NCI-H1417 (cell line): ENCODE data around the gene MLYCD.

Experiments used
- DNase-seq, 3 experiments: peaks; one replicate each; lab custom pipeline; 2025; lab: John Stamatoyannopoulos, UW

The MLYCD gene

GRCh38 chr16:83970430-83970815 is 71.5 kb downstream of the MLYCD start:
- no peak for DNase-seq

GRCh38 chr16:83971165-83972130 is 72.5 kb downstream of the MLYCD start:
- DNase-seq: peak in 2 of 3 experiments; percentile 6 to 55

- no peak for DNase-seq
These were observed 73.5 kb downstream of the MLYCD start for GRCh38 chr16:83972256-83973008.

GRCh38 chr16:83973077-83973476 is 74.2 kb downstream of the MLYCD start:
- DNase-seq: no peak

GRCh38 chr16:83973581-83974385 is 74.9 kb downstream of the MLYCD start:
- DNase-seq: no peak

GRCh38 chr16:83974475-83974874 is 75.6 kb downstream of the MLYCD start:
- no peak for DNase-seq

- DNase-seq: no peak
These were observed 76.8 kb downstream of the MLYCD start for GRCh38 chr16:83975590-83976260.
